ENCODE data around the gene TAOK3. TPM values are rescaled to one million over a fixed set of nuclear protein-coding genes. Genes with fewer than 3 reads are reported as not detected.
A peak's percentile ranks its signal among the peaks of the same experiment; 100 is the strongest.

Gene TAOK3
- total RNA-seq, 1 experiment from 2014 or later = 55.8 TPM

DNA sequence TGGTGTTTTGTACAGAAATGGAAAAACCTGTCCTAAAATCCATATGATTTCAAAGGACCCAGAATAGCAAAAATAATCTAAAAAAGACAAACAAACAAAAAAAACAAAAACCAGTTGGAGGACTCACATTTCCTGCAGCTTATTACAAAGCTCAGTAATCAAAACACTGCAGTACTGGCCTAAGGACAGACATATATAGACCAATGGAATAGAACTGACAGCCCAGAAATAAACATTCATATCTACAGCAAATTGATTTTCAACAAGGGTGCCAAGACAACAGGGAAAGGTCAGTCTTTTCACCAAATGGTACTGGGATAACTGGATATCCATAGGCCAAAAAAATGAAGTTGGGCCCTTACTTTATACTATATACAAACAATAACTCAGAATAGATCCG is 55.0 kb downstream of the TAOK3 start:
- Histone ChIP-seq H3K9me3 (ENCODE audit: insufficient read depth, low read depth) (no peaks in the 10 kb centered on the region), H3K27ac (no peak overlapping the region), H3K27me3 (ENCODE audit: insufficient read depth, low read depth) (no peaks in the 10 kb centered on the region), H3K36me3 (ENCODE audit: low read depth) (0 out of 2 replicates have a peak, but pooled peaks cover 3% of the 10 kb centered on the region), H3K9me2 (ENCODE audit: insufficient read depth) (no peaks in the 10 kb centered on the region), H3K4me1 (replicated peaks; ENCODE audit: insufficient read depth) (peaks cover 27% of the 10 kb centered on the region), H3F3A (ENCODE audit: insufficient read depth, low read depth) (peaks cover 13% of the 10 kb centered on the region), H3K4me3 (no peak overlapping the region), H2AFZ (no peak overlapping the region), H3K4me2 (no peak overlapping the region), H4K20me1 (ENCODE audit: insufficient read depth) (no peaks in the 10 kb centered on the region), H3K79me2 (ENCODE audit: low read depth) (peaks cover 11% of the 10 kb centered on the region; the same call in 1 of the 2 replicates)
- BruUV-seq (replicated peaks) = no TSS peak
- no peak for DNase-seq
- POLR2A ChIA-PET (ENCODE audit: unreplicated experiment) = no interaction called here
- intact Hi-C loops (cut with micrococcal nuclease; ENCODE audit: unreplicated experiment) = no loop called here
- CTCF ChIA-PET = interaction anchor here (0.6 kb wide), 1 partner anchor 193 kb away, joined by 5 read pairs; no protein-coding TSS in a partner anchor
- no peak for TF ChIP-seq EZH2 (IDR thresholded peaks at IDR 0.05; ENCODE audit: low read depth)
- TF ChIP-seq, protein P1, sequence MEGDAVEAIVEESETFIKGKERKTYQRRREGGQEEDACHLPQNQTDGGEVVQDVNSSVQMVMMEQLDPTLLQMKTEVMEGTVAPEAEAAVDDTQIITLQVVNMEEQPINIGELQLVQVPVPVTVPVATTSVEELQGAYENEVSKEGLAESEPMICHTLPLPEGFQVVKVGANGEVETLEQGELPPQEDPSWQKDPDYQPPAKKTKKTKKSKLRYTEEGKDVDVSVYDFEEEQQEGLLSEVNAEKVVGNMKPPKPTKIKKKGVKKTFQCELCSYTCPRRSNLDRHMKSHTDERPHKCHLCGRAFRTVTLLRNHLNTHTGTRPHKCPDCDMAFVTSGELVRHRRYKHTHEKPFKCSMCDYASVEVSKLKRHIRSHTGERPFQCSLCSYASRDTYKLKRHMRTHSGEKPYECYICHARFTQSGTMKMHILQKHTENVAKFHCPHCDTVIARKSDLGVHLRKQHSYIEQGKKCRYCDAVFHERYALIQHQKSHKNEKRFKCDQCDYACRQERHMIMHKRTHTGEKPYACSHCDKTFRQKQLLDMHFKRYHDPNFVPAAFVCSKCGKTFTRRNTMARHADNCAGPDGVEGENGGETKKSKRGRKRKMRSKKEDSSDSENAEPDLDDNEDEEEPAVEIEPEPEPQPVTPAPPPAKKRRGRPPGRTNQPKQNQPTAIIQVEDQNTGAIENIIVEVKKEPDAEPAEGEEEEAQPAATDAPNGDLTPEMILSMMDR (conservative IDR thresholded peaks at IDR 0.05) = no peak

DNA sequence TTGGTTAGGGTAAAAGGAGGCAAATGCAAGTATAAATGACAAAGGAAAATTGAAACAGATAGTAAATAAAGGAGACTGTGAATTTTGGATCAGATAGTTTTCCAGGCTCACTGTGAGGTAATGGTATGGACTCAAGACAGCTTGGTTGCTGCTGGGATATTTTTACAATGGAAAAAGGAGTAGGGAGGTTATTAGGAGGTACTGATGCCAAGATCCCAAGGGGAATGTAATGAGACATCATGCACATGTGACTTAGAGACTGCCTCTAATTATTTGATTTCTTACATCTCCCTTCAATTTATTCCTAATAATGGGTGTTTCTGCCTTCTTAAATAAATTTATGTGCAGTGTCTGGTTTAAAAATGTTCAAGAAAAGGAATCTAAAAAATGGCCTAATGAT is 56.9 kb downstream of the TAOK3 start:
- H3K4me1 ChIP-seq (replicated peaks; ENCODE audit: insufficient read depth) = peaks cover 44% of the 10 kb centered on the region
- no peak for TF ChIP-seq EZH2 (IDR thresholded peaks at IDR 0.05; ENCODE audit: low read depth)
- TF ChIP-seq, protein P1 (conservative IDR thresholded peaks at IDR 0.05) = no peak
- H3K36me3 ChIP-seq (ENCODE audit: low read depth) = 0 out of 2 replicates have a peak, but pooled peaks cover 3% of the 10 kb centered on the region
- H3K27ac ChIP-seq = no peak overlapping the region
- no peaks in the 10 kb centered on the region for H3K9me3 ChIP-seq (ENCODE audit: insufficient read depth, low read depth)
- no peak overlapping the region for H3K4me3 ChIP-seq
- CTCF ChIA-PET = no interaction called here
- no TSS peak for BruUV-seq (replicated peaks)
- H3K9me2 ChIP-seq (ENCODE audit: insufficient read depth) = no peaks in the 10 kb centered on the region
- no peak for DNase-seq
- intact Hi-C loops (cut with micrococcal nuclease; ENCODE audit: unreplicated experiment) = no loop called here
- peaks cover 21% of the 10 kb centered on the region for H3K79me2 ChIP-seq (ENCODE audit: low read depth)
- H3F3A ChIP-seq (ENCODE audit: insufficient read depth, low read depth) = peaks cover 20% of the 10 kb centered on the region
- H3K4me2 ChIP-seq = no peak overlapping the region
- H2AFZ ChIP-seq = no peak overlapping the region
- H3K27me3 ChIP-seq (ENCODE audit: insufficient read depth, low read depth) = no peaks in the 10 kb centered on the region
- no peaks in the 10 kb centered on the region for H4K20me1 ChIP-seq (ENCODE audit: insufficient read depth)
- POLR2A ChIA-PET (ENCODE audit: unreplicated experiment) = no interaction called here

DNA sequence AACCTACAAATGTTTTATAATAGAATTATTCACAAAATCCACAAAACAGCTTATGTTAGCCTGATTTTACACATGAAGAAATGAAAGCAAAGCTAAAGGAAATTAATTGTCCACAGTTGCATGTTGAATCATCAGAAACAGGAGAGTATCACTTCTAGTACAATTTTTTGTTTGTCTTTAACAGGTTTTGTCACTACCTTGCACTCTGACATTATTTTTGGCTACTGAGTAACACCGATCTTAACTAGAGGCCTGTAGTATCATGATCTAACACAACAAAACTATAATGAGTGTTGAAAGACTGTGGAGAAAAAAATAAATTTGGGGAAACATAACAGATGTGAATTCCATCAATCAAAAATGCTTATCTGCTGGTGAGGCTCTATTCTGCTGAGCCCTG is 60.1 kb downstream of the TAOK3 start:
- Histone ChIP-seq H2AFZ (no peak overlapping the region), H3K4me3 (peak overlapping the region; percentile 27; the same call in 1 of the 2 replicates), H3K9me3 (ENCODE audit: insufficient read depth, low read depth) (no peaks in the 10 kb centered on the region), H3K4me1 (replicated peaks; ENCODE audit: insufficient read depth) (peaks cover 68% of the 10 kb centered on the region), H3K36me3 (ENCODE audit: low read depth) (0 out of 2 replicates have a peak, but pooled peaks cover 3% of the 10 kb centered on the region), H3K27ac (peak overlapping the region; percentile 89), H3F3A (ENCODE audit: insufficient read depth, low read depth) (peaks cover 26% of the 10 kb centered on the region), H3K27me3 (ENCODE audit: insufficient read depth, low read depth) (no peaks in the 10 kb centered on the region), H4K20me1 (ENCODE audit: insufficient read depth) (no peaks in the 10 kb centered on the region), H3K9me2 (ENCODE audit: insufficient read depth) (no peaks in the 10 kb centered on the region), H3K79me2 (ENCODE audit: low read depth) (peaks cover 24% of the 10 kb centered on the region), H3K4me2 (peak overlapping the region; percentile 72)
- BruUV-seq (replicated peaks) = no TSS peak
- no peak for TF ChIP-seq EZH2 (IDR thresholded peaks at IDR 0.05; ENCODE audit: low read depth)
- TF ChIP-seq, protein P1 (conservative IDR thresholded peaks at IDR 0.05) = no peak
- ChIA-PET POLR2A (ENCODE audit: unreplicated experiment) (interaction anchor here (0.6 kb wide), 1 partner anchor 176 kb away, joined by 6 read pairs; the partner anchor contains the start of gene PEBP1), CTCF (no interaction called here)
- intact Hi-C loops (cut with micrococcal nuclease; ENCODE audit: unreplicated experiment) = no loop called here
- DNase-seq = peak in 1 of 2 experiments; percentile 70
